ENCODE data around the gene DGKH.

GRCh38 chr13:42021851-42022250, 26.6 kb upstream of the DGKH start:
- TF ChIP-seq CTCF (conservative IDR thresholded peaks at IDR 0.05; ENCODE audit: low read length) (no peak), EZH2phosphoT487 (IDR thresholded peaks at IDR 0.05; ENCODE audit: borderline replicate concordance) (no peak)
